Gastroesophageal sphincter (tissue), 4 donors: ENCODE data around the gene COL18A1. TPM values are rescaled to one million over a fixed set of nuclear protein-coding genes. Genes with fewer than 3 reads are reported as not detected.

Experiments used
- ATAC-seq: fragments of 150-250 bp; one replicate; pipeline ENCODE4 v1.9.1; 2016; ENCODE audit warnings: mild to moderate bottlenecking, moderate library complexity
- H3K27ac ChIP-seq, 4 donors: fragments of 200-600 bp; sonication (generic) in 3 of 4; 1 replicate in 3 of 4; 2 replicates in 1 of 4; pipeline ENCODE4 v1.5.1; 2016 to 2019
- H3K27me3 ChIP-seq: fragments of 200-600 bp; sonication (generic); one replicate; pipeline ENCODE4 v1.5.1; 2019
- H3K36me3 ChIP-seq, 2 donors: fragments of 200-600 bp; sonication (generic); one replicate each; pipeline ENCODE4 v1.5.1; 2019; ENCODE audit warnings: control low read depth in 1 of 2
- H3K4me1 ChIP-seq, 3 donors: fragments of 200-600 bp; sonication (generic); 1 replicate in 2 of 3; 2 replicates in 1 of 3; pipeline ENCODE4 v1.5.1; 2016 to 2019; ENCODE audit warnings: control low read depth in 2 of 3
- H3K4me3 ChIP-seq, 2 donors: fragments of 200-600 bp; sonication (generic); one replicate each; pipeline ENCODE4 v1.5.1; 2019; ENCODE audit warnings: mild to moderate bottlenecking in 1 of 2, moderate library complexity in 1 of 2
- H3K9me3 ChIP-seq, 3 donors: fragments of 200-600 bp; sonication (generic); one replicate each; pipeline ENCODE4 v1.5.1; 2017 to 2019; ENCODE audit warnings: control low read depth in 2 of 3
- CTCF ChIP-seq, 4 experiments: fragments of 200-600 bp in 2 of 4; fragments of 450-650 bp in 2 of 4; sonication (generic) in 1 of 4; IDR thresholded peaks; one replicate each; pipeline ENCODE4 v1.5.1; 2017 to 2019; ENCODE audit warnings: antibody characterized with exemption in 4 of 4, mild to moderate bottlenecking in 2 of 4, moderate library complexity in 2 of 4
- EP300 ChIP-seq: sonication (generic); formaldehyde crosslinking; IDR thresholded peaks from one replicate; pipeline ENCODE4 v1.6.1; 2017; ENCODE audit warnings: antibody characterized with exemption, mild to moderate bottlenecking
- POLR2A ChIP-seq, 2 donors: fragments of 450-650 bp; IDR thresholded peaks; one replicate each; pipeline ENCODE4 v1.6.1; 2017; ENCODE audit warnings: antibody characterized with exemption in 2 of 2, mild to moderate bottlenecking in 2 of 2, moderate library complexity in 1 of 2
- POLR2AphosphoS5 ChIP-seq: sonication (generic); formaldehyde crosslinking; IDR thresholded peaks from one replicate; pipeline ENCODE4 v1.6.1; 2017; ENCODE audit warnings: antibody characterized with exemption
- WGBS, 2 donors: methylation state at CpG; one replicate each; pipeline ENCODE4 v1.1.5; 2018; ENCODE audit warnings: low coverage in 1 of 2; 5-methylcytosine and 5-hydroxymethylcytosine counted together
- total RNA-seq, 4 donors: library from RNA; depleted of rRNA; stranded (reverse); fragments of >200 nt; gene quantifications; one replicate each; pipeline ENCODE4 v1.1.0, GENCODE V29; 2016

Gene COL18A1
- total RNA-seq, 4 donors from 2014 or later = 69.3 to 116 (median 78.4) TPM

- no peak for TF ChIP-seq POLR2AphosphoS5
- no peak for TF ChIP-seq CTCF (IDR thresholded peaks at IDR 0.05)
- no peak for TF ChIP-seq EP300
- TF ChIP-seq POLR2A (IDR thresholded peaks at IDR 0.05) = no peak
- Histone ChIP-seq H3K4me1 (peaks cover 0 to 61% (median 0%) of the 10 kb centered on the region in 3 donors), H3K36me3 (no peaks in the 10 kb centered on the region), H3K9me3 (no peaks in the 10 kb centered on the region), H3K27ac (no peak overlapping the region), H3K27me3 (no peaks in the 10 kb centered on the region), H3K4me3 (no peak overlapping the region)
- no peak for ATAC-seq
- 69 to 89% methylated on average over 2 to 3 of the region's 7 CpGs for whole genome bisulfite sequencing, 2 donors
Observed at GRCh38 chr21:45413922-45414321, 9.0 kb downstream of the COL18A1 start.

GRCh38 chr21:45414396-45415187, 9.6 kb downstream of the COL18A1 start:
- no peaks in the 10 kb centered on the region for H3K36me3 ChIP-seq
- no peaks in the 10 kb centered on the region for H3K9me3 ChIP-seq
- ATAC-seq = no peak
- H3K4me3 ChIP-seq = no peak overlapping the region
- no peak overlapping the region for H3K27ac ChIP-seq
- no peaks in the 10 kb centered on the region for H3K27me3 ChIP-seq
- H3K4me1 ChIP-seq = peaks cover 0 to 56% (median 0%) of the 10 kb centered on the region in 3 donors
- WGBS, 2 donors = 87 to 96% methylated on average over 9 of the region's 25 CpGs
- no peak for TF ChIP-seq POLR2AphosphoS5
- no peak for TF ChIP-seq EP300
- no peak for TF ChIP-seq POLR2A (IDR thresholded peaks at IDR 0.05)
- no peak for TF ChIP-seq CTCF (IDR thresholded peaks at IDR 0.05)

- H3K4me3 ChIP-seq = no peak overlapping the region
- 91 to 100% methylated on average over 6 to 16 of the region's 32 CpGs for WGBS, 2 donors
- H3K27ac ChIP-seq = no peak overlapping the region
- peaks cover 0 to 55% (median 0%) of the 10 kb centered on the region in 3 donors for H3K4me1 ChIP-seq
- H3K27me3 ChIP-seq = no peaks in the 10 kb centered on the region
- TF ChIP-seq POLR2AphosphoS5 (no peak), POLR2A (IDR thresholded peaks at IDR 0.05) (no peak)
- ATAC-seq = no peak
- H3K9me3 ChIP-seq = no peaks in the 10 kb centered on the region
- H3K36me3 ChIP-seq = no peaks in the 10 kb centered on the region
Observed at GRCh38 chr21:45415188-45415942, 10.4 kb downstream of the COL18A1 start.

GRCh38 chr21:45415943-45416611, 11.1 kb downstream of the COL18A1 start:
- TF ChIP-seq CTCF (IDR thresholded peaks at IDR 0.05) = no peak
- no peak for TF ChIP-seq POLR2A (IDR thresholded peaks at IDR 0.05)
- TF ChIP-seq EP300 = no peak
- TF ChIP-seq POLR2AphosphoS5 = no peak
- Histone ChIP-seq H3K27me3 (no peaks in the 10 kb centered on the region), H3K36me3 (no peaks in the 10 kb centered on the region), H3K4me3 (no peak overlapping the region), H3K4me1 (peaks cover 0 to 55% (median 0%) of the 10 kb centered on the region in 3 donors), H3K27ac (no peak overlapping the region), H3K9me3 (no peaks in the 10 kb centered on the region)
- no peak for ATAC-seq
- no CpG with 5 or more reads among the region's 25 CpGs for WGBS, 2 donors

- 65 to 71% methylated on average over 1 to 8 of the region's 8 CpGs for WGBS, 2 donors
Observed at GRCh38 chr21:45416620-45417019, 11.7 kb downstream of the COL18A1 start.

More at GRCh38 chr21:45416620-45417019, 11.7 kb downstream of the COL18A1 start:
- no peaks in the 10 kb centered on the region for H3K36me3 ChIP-seq
- peaks cover 0 to 58% (median 0%) of the 10 kb centered on the region in 3 donors for H3K4me1 ChIP-seq
- H3K27ac ChIP-seq = no peak overlapping the region
- no peak for TF ChIP-seq EP300
- ATAC-seq = no peak
- no peak overlapping the region for H3K4me3 ChIP-seq
- H3K27me3 ChIP-seq = no peaks in the 10 kb centered on the region
- H3K9me3 ChIP-seq = no peaks in the 10 kb centered on the region
